K562 (cell line): Measurements from ENCODE around the gene TP53TG5.

Experiments
- BMI1 ChIP-seq: fragments of 150-350 bp; IDR thresholded peaks from 2 replicates; pipeline ENCODE4 v1.6.1; 2014; ENCODE audit warnings: low read length
- FOS ChIP-seq: IDR thresholded peaks from 3 replicates; pipeline ENCODE4 v1.6.1; 2011; ENCODE audit not compliant: insufficient read length; ENCODE audit errors: extremely low read depth
- NFXL1 ChIP-seq: fragments of 450-650 bp; formaldehyde crosslinking; IDR thresholded peaks from 2 replicates; pipeline ENCODE4 v1.4.0; 2021; ENCODE audit warnings: mild to moderate bottlenecking
- POLR2AphosphoS5 ChIP-seq: IDR thresholded peaks from 2 replicates; pipeline ENCODE4 v1.6.1; 2011; ENCODE audit warnings: mild to moderate bottlenecking, low read depth, low read length, moderate library complexity; ENCODE audit not compliant: control insufficient read depth, insufficient read depth
- PTRF ChIP-seq: fragments of 450-650 bp; IDR thresholded peaks from 2 replicates; pipeline ENCODE4 v1.6.1; 2016; ENCODE audit warnings: mild to moderate bottlenecking, missing genetic modification characterization, missing compliant biosample characterization
- TRIM24 ChIP-seq, 2 experiments: fragments of 450-650 bp; IDR thresholded peaks; 2 replicates each; pipeline ENCODE4 v1.6.1; 2016
- YY1 ChIP-seq, 3 experiments: IDR thresholded peaks; 2 replicates each; pipeline ENCODE4 v1.6.1; 2011; ENCODE audit warnings: low read length in 2 of 3, mild to moderate bottlenecking in 2 of 3, moderate library complexity in 2 of 3, borderline replicate concordance in 1 of 3, control low read depth in 1 of 3, low read depth in 1 of 3; ENCODE audit not compliant: insufficient read depth in 3 of 3, insufficient replicate concordance in 2 of 3, control insufficient read depth in 1 of 3, insufficient read length in 1 of 3; ENCODE audit errors: extremely low read depth in 1 of 3
- ZBTB17 ChIP-seq: fragments of 450-650 bp; formaldehyde crosslinking; IDR thresholded peaks from 2 replicates; pipeline ENCODE4 v1.4.0; 2020; ENCODE audit warnings: mild to moderate bottlenecking
- ZNF174 ChIP-seq: fragments of 250-450 bp; sonication (Bioruptor Pico); IDR thresholded peaks from 2 replicates; pipeline ENCODE4 v1.4.0; 2020; ENCODE audit warnings: mild to moderate bottlenecking
- ZNF282 ChIP-seq: sonication (generic); formaldehyde crosslinking; IDR thresholded peaks from 2 replicates; pipeline ENCODE4 v1.8.1; 2023; ENCODE audit warnings: missing genetic modification reagents
- ZNF780A ChIP-seq: fragments of 250-450 bp; sonication (Bioruptor Pico); IDR thresholded peaks from 2 replicates; pipeline ENCODE4 v1.5.0; 2021; ENCODE audit warnings: mild to moderate bottlenecking
- TF ChIP-seq, protein P1 (sequence below): fragments of 450-650 bp; IDR thresholded peaks from 2 replicates; pipeline ENCODE4 v1.6.1; 2017; ENCODE audit warnings: antibody characterized with exemption
- TF ChIP-seq, protein P2 (sequence below), 3 experiments: IDR thresholded peaks in 2 of 3; conservative IDR thresholded peaks in 1 of 3; 2 replicates each; pipeline ENCODE4 v1.5.1; 2011 to 2012; ENCODE audit warnings: low read length in 3 of 3, mild to moderate bottlenecking in 3 of 3, control low read depth in 2 of 3, improper control_type of control experiment in 1 of 3, inconsistent platforms in 1 of 3, low read depth in 1 of 3, mixed read lengths in 1 of 3, moderate library complexity in 1 of 3; ENCODE audit not compliant: insufficient read depth in 2 of 3
- TF ChIP-seq, protein P3 (sequence below): conservative IDR thresholded peaks from 2 replicates; pipeline ENCODE4 v1.6.1; 2011; ENCODE audit warnings: low read depth, mild to moderate bottlenecking, low read length; ENCODE audit not compliant: control insufficient read depth

DNA sequence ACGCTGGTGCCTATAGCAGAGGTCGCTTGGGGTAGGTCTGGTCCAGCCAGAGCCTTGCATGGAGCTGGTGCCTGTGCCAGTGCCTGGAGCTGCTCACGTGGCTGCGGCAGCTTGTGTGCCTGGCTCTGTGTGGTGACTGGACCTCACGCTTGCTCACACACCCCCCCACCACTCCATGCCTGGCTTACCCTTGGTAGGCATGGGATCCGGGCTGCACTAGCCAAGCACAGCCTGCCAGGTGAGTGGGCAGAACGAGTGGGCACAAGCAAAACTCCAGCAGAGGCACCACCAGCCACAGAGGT lies 16.9 kb upstream of the TP53TG5 start:
- TF ChIP-seq, protein P1, sequence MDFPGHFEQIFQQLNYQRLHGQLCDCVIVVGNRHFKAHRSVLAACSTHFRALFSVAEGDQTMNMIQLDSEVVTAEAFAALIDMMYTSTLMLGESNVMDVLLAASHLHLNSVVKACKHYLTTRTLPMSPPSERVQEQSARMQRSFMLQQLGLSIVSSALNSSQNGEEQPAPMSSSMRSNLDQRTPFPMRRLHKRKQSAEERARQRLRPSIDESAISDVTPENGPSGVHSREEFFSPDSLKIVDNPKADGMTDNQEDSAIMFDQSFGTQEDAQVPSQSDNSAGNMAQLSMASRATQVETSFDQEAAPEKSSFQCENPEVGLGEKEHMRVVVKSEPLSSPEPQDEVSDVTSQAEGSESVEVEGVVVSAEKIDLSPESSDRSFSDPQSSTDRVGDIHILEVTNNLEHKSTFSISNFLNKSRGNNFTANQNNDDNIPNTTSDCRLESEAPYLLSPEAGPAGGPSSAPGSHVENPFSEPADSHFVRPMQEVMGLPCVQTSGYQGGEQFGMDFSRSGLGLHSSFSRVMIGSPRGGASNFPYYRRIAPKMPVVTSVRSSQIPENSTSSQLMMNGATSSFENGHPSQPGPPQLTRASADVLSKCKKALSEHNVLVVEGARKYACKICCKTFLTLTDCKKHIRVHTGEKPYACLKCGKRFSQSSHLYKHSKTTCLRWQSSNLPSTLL = no peak
- TF ChIP-seq FOS (no peak), ZNF282 (CRISPR knock-in tag) (no peak), BMI1 (no peak), ZNF174 (no peak), TRIM24 (IDR thresholded peaks at IDR 0.05) (no peak), PTRF (no peak), YY1 (IDR thresholded peaks at IDR 0.05; ENCODE audit: borderline replicate concordance in 1 of 3, control insufficient read depth in 1 of 3, extremely low read depth in 1 of 3, insufficient read depth in 3 of 3, insufficient read length in 1 of 3, insufficient replicate concordance in 2 of 3, low read depth in 1 of 3, low read length in 2 of 3) (no peak), ZNF780A (no peak), NFXL1 (CRISPR knock-in tag) (no peak), POLR2AphosphoS5 (no peak), ZBTB17 (CRISPR knock-in tag) (no peak)
- TF ChIP-seq, protein P2, sequence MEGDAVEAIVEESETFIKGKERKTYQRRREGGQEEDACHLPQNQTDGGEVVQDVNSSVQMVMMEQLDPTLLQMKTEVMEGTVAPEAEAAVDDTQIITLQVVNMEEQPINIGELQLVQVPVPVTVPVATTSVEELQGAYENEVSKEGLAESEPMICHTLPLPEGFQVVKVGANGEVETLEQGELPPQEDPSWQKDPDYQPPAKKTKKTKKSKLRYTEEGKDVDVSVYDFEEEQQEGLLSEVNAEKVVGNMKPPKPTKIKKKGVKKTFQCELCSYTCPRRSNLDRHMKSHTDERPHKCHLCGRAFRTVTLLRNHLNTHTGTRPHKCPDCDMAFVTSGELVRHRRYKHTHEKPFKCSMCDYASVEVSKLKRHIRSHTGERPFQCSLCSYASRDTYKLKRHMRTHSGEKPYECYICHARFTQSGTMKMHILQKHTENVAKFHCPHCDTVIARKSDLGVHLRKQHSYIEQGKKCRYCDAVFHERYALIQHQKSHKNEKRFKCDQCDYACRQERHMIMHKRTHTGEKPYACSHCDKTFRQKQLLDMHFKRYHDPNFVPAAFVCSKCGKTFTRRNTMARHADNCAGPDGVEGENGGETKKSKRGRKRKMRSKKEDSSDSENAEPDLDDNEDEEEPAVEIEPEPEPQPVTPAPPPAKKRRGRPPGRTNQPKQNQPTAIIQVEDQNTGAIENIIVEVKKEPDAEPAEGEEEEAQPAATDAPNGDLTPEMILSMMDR (IDR thresholded peaks at IDR 0.05 in 2 of 3, conservative IDR thresholded peaks at IDR 0.05 in 1 of 3; ENCODE audit: insufficient read depth in 2 of 3, low read depth in 1 of 3, low read length in 3 of 3) = no peak
- TF ChIP-seq, protein P3, sequence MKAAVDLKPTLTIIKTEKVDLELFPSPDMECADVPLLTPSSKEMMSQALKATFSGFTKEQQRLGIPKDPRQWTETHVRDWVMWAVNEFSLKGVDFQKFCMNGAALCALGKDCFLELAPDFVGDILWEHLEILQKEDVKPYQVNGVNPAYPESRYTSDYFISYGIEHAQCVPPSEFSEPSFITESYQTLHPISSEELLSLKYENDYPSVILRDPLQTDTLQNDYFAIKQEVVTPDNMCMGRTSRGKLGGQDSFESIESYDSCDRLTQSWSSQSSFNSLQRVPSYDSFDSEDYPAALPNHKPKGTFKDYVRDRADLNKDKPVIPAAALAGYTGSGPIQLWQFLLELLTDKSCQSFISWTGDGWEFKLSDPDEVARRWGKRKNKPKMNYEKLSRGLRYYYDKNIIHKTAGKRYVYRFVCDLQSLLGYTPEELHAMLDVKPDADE = no peak
